Ascending aorta (tissue), 2 donors: ENCODE results near the gene TIMP3. TPM values are rescaled to one million over a fixed set of nuclear protein-coding genes. Genes with fewer than 3 reads are reported as not detected.
A peak's percentile ranks its signal among the peaks of the same experiment; 100 is the strongest.

Experiments
- DNase-seq, 2 donors: peaks; one replicate each; pipeline ENCODE4 v3.0.0-alpha.2; 2019; ENCODE audit warnings: low spot score in 2 of 2
- H3K27ac ChIP-seq, 2 donors: fragments of 200-600 bp; sonication (generic); one replicate each; pipeline ENCODE4 v1.5.1; 2016 to 2017; ENCODE audit warnings: mild to moderate bottlenecking in 1 of 2
- H3K27me3 ChIP-seq: fragments of 200-600 bp; sonication (generic); one replicate; pipeline ENCODE4 v1.5.1; 2017
- H3K36me3 ChIP-seq, 2 donors: fragments of 200-600 bp; sonication (generic); one replicate each; pipeline ENCODE4 v1.5.1; 2016
- H3K4me1 ChIP-seq, 2 donors: fragments of 200-600 bp; sonication (generic); one replicate each; pipeline ENCODE4 v1.5.1; 2016 to 2017; ENCODE audit warnings: mild to moderate bottlenecking in 1 of 2
- H3K4me3 ChIP-seq, 2 donors: fragments of 200-600 bp; sonication (generic); one replicate each; pipeline ENCODE4 v1.5.1; 2016 to 2017; ENCODE audit warnings: mild to moderate bottlenecking in 1 of 2
- H3K9me3 ChIP-seq, 2 donors: fragments of 200-600 bp; sonication (generic); one replicate each; pipeline ENCODE4 v1.5.1; 2016
- intact Hi-C: fragments of 100-400 bp; cut with DNase I; formaldehyde crosslinking; loops from one replicate; pipeline ENCODE4 v1.15.1; 2023
- total RNA-seq: library from RNA; depleted of rRNA; stranded (reverse); fragments of >200 nt; gene quantifications from one replicate; pipeline ENCODE4 v1.1.0, GENCODE V29; 2016
- TF ChIP-seq, protein P1 (sequence below), 3 experiments: fragments of 200-600 bp in 2 of 3; fragments of 450-650 bp in 1 of 3; sonication (generic) in 2 of 3; IDR thresholded peaks; one replicate each; pipeline ENCODE4 v1.5.1; 2016 to 2019; ENCODE audit warnings: antibody characterized with exemption in 3 of 3, mild to moderate bottlenecking in 1 of 3, moderate library complexity in 1 of 3

Gene TIMP3
- total RNA-seq, 1 donor from 2014 or later, result 394 TPM

GRCh38 chr22:32802237-32802765 lies 796 bp downstream of the TIMP3 start:
- intact Hi-C loops, result loop anchor here (2.0 to 5.0 kb wide), 3 partner anchors 44 to 330 kb away; partner anchors contain the start of gene FBXO7
- peaks cover 0 to 6% of the 10 kb centered on the region in 2 donors for H3K4me1 ChIP-seq
- H3K27me3 ChIP-seq, result no peaks in the 10 kb centered on the region
- TF ChIP-seq, protein P1, sequence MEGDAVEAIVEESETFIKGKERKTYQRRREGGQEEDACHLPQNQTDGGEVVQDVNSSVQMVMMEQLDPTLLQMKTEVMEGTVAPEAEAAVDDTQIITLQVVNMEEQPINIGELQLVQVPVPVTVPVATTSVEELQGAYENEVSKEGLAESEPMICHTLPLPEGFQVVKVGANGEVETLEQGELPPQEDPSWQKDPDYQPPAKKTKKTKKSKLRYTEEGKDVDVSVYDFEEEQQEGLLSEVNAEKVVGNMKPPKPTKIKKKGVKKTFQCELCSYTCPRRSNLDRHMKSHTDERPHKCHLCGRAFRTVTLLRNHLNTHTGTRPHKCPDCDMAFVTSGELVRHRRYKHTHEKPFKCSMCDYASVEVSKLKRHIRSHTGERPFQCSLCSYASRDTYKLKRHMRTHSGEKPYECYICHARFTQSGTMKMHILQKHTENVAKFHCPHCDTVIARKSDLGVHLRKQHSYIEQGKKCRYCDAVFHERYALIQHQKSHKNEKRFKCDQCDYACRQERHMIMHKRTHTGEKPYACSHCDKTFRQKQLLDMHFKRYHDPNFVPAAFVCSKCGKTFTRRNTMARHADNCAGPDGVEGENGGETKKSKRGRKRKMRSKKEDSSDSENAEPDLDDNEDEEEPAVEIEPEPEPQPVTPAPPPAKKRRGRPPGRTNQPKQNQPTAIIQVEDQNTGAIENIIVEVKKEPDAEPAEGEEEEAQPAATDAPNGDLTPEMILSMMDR (IDR thresholded peaks at IDR 0.05), result no peak
- H3K36me3 ChIP-seq, result no peaks in the 10 kb centered on the region
- peak overlapping the region; percentile 74 to 91 for H3K4me3 ChIP-seq
- DNase-seq, result no peak
- no peaks in the 10 kb centered on the region for H3K9me3 ChIP-seq
- H3K27ac ChIP-seq, result peak overlapping the region; percentile 75 to 77

DNA sequence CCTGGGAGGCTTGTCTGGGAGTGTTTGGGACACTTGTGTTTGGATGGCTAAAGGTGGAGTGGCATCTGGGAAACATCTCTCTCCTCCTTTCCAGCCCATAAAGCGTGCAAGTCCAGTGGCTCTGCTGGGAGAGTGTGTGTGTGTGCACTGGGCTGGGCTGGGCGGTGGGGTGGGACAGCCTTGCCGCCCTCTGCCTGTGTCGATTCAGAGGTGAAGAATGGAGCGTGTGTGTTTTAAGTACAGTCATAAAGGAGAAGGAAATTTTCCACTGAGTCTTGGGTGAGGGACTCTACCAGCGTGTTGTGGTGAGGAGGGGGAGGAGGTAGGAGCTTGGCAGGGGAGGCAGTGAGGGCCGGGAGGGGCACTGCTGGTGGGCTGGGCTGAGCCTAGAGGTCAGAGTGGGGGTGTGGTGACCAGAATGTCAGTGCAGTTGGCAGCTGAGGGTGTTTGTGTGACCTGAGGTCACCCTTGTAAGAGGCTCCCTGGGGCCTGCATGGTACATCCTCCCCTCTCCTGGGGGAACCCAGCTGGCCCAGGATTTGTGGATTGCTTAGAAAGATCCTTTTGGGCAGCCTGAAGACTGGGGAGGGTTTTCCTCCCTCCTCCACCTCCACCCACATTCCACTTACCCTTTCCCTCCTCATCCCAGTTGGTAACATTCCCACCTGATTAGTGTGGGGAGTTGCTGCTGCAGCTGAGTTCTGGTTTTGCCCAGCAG lies 1.7 kb downstream of the TIMP3 start:
- Histone ChIP-seq H3K4me3 (peak overlapping the region; percentile 74 to 91), H3K27ac (peak overlapping the region; percentile 69 to 75), H3K9me3 (no peaks in the 10 kb centered on the region), H3K36me3 (peaks cover 0 to 3% of the 10 kb centered on the region in 2 donors), H3K4me1 (peaks cover 0 to 8% of the 10 kb centered on the region in 2 donors), H3K27me3 (no peaks in the 10 kb centered on the region)
- DNase-seq, result peak in 1 of 2 donors; percentile 76
- TF ChIP-seq, protein P1 (IDR thresholded peaks at IDR 0.05), result no peak
- intact Hi-C loops, result loop anchor here (2.0 to 5.0 kb wide), 3 partner anchors 44 to 331 kb away; partner anchors contain the start of gene FBXO7

DNA sequence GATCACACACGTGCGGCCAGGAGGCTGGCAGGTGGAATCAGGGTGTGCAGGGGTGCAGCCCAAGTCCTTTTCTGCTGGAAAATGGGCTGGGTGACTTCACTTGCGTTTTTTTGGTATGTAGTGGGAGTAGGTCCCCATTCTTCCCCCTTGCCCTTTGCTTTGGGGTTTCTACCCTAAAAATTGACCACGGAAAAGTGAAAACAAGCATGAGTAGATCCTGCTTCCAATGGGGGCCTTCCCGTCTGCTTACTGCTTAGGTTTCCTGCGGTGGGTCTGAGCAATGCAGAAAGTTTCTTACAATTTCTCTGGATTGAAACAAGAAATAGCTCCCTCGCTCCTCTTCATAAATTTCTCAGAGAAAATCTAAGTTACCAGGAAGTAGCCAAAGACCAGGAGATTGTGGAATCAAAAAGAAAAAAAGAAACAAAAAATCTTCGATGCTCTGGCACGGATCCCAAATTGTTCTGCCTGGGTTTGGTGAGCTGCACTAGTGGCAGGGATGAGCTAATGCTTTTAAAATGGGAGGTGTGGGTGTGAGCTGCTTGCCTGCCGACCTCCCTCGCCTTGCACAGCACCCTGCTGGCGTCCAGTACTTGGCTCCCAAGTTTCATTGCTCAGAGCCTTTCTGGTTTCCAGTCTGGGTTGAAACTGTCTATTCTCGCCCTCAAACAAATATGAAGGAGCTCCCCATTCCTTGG lies 2.4 kb downstream of the TIMP3 start:
- Histone ChIP-seq H3K4me3 (peak overlapping the region; percentile 74 to 91), H3K9me3 (no peaks in the 10 kb centered on the region), H3K36me3 (peaks cover 0 to 8% of the 10 kb centered on the region in 2 donors), H3K4me1 (peaks cover 0 to 10% of the 10 kb centered on the region in 2 donors), H3K27me3 (no peaks in the 10 kb centered on the region), H3K27ac (peak overlapping the region; percentile 69 to 75)
- TF ChIP-seq, protein P1 (IDR thresholded peaks at IDR 0.05), result no peak
- intact Hi-C loops, result loop anchor here (2.0 to 5.0 kb wide), 4 partner anchors 33 to 332 kb away; partner anchors contain the start of gene FBXO7
- no peak for DNase-seq

DNA sequence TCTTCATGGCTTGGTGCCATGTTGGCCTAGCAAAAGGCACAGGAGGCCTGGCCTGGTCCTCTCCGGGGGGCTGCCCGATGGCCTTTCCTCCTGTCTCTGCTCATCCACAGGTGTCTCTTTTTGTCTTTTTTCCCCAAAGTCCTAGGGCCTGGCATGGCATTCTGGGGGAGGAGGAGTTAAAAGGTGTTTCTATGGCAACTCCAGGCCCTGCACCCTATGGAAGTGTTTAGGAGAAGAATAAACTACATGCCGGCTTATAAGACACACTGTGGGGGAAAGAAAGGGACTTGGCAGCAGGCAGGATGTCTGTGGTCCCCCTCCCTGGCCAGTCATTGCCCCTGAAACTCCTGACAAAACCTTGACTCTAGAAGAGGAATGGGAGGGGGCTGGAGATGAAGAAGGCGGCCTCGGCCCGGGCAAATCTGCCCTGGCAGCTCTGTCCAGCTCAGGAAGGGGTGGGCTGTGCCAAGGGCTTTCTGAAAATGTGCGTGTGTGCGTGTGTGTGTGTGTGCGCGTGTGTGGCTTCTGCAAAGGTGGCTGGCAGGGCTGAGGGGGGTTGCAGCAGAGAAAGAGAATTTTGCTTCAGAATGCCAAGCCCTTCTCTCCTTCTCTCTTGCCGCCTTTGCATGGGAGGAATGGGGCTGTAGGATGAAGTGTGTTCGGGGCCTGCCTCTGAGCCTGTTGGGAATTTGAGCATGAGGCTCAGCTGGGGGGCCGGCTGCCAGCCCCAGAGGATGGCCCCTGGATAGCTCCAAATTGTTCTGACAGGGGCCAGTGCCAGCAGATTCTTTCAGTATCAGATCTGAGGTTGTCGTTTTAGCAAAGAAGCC lies 3.2 kb downstream of the TIMP3 start:
- DNase-seq, result no peak
- H3K27ac ChIP-seq, result peak overlapping the region; percentile 37 to 75
- H3K27me3 ChIP-seq, result no peaks in the 10 kb centered on the region
- intact Hi-C loops, result loop anchor here (2.0 to 5.0 kb wide), 3 partner anchors 32 to 332 kb away; partner anchors contain the start of gene FBXO7
- peak overlapping the region; percentile 74 to 91 for H3K4me3 ChIP-seq
- TF ChIP-seq, protein P1 (IDR thresholded peaks at IDR 0.05), result no peak
- H3K4me1 ChIP-seq, result peaks cover 0 to 15% of the 10 kb centered on the region in 2 donors
- no peaks in the 10 kb centered on the region for H3K9me3 ChIP-seq
- H3K36me3 ChIP-seq, result peaks cover 0 to 8% of the 10 kb centered on the region in 2 donors

DNA sequence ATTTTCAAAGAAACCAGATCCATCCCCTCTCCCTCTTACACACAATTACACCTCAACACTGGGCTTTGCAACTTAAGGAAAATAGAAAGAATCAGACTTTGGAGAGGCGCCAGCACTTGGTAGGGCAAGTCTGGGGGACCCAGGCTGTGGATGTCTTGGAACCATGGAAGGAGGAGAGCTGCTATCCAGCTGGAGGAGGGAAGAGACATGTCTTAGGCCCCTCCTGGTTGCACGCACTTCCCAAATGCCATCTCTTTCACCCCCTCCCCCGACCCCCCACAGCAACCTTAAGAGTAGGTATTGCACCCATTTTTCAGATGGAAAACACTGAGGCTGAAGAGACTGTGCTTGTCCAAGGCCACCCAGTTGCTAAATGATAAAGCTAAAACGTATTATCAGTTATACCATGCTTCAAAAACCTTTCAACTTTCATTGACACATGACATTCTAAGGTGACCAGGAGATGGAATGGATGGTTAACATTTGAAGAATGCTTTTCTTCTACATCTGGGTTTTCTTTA lies 3.9 kb downstream of the TIMP3 start:
- Histone ChIP-seq H3K4me3 (peak overlapping the region in 1 of 2 donors; percentile 91), H3K4me1 (peaks cover 0 to 15% of the 10 kb centered on the region in 2 donors), H3K27me3 (no peaks in the 10 kb centered on the region), H3K27ac (no peak overlapping the region), H3K36me3 (peaks cover 0 to 8% of the 10 kb centered on the region in 2 donors), H3K9me3 (no peaks in the 10 kb centered on the region)
- TF ChIP-seq, protein P1 (IDR thresholded peaks at IDR 0.05), result no peak
- no peak for DNase-seq
- intact Hi-C loops, result loop anchor here (2.0 kb wide), 1 partner anchor 31 kb away; no protein-coding TSS in a partner anchor
